Psoas muscle (tissue), 8 donors: ENCODE data around the gene ZCRB1. TPM values are rescaled to one million over a fixed set of nuclear protein-coding genes. Genes with fewer than 3 reads are reported as not detected.
"Not testable (repeated sequence)": the region's sequence is repeated elsewhere in the genome, so short reads cannot be mapped to it uniquely, and the experiment has no call there.

Experiments
- ATAC-seq, 4 donors: fragments of 200-7000 bp; cut with Tn5 transposase; one replicate each; pipeline ENCODE4 v1.9.1; 2020; ENCODE audit warnings: moderate library complexity in 3 of 4, mild to moderate bottlenecking in 2 of 4
- DNase-seq, 2 donors: peaks; one replicate each; pipeline ENCODE4 v3.0.0-alpha.2; 2020
- H3K27ac ChIP-seq: fragments of 200-600 bp; one replicate; pipeline ENCODE4 v1.8.0; 2022
- H3K27me3 ChIP-seq, 3 donors: fragments of 200-600 bp in 1 of 3; one replicate each; pipeline versions ENCODE4 v1.6.1 to v1.8.0; 2013 to 2022; ENCODE audit warnings: low read length in 2 of 3, mild to moderate bottlenecking in 2 of 3, moderate library complexity in 1 of 3; ENCODE audit not compliant: insufficient read depth in 3 of 3
- H3K36me3 ChIP-seq, 2 donors: fragments of 200-600 bp in 1 of 2; one replicate each; pipeline versions ENCODE4 v1.6.1 to v1.8.0; 2013 to 2022; ENCODE audit warnings: low read depth in 1 of 2, mild to moderate bottlenecking in 1 of 2, moderate library complexity in 1 of 2; ENCODE audit not compliant: insufficient read depth in 1 of 2
- H3K4me1 ChIP-seq: fragments of 200-600 bp; one replicate; pipeline ENCODE4 v1.8.0; 2022
- H3K4me3 ChIP-seq: fragments of 200-600 bp; one replicate; pipeline ENCODE4 v1.8.0; 2022; ENCODE audit warnings: mild to moderate bottlenecking
- H3K9me3 ChIP-seq: fragments of 200-600 bp; one replicate; pipeline ENCODE4 v1.8.0; 2022
- CTCF ChIP-seq: fragments of 200-600 bp; IDR thresholded peaks from one replicate; pipeline ENCODE4 v1.8.0; 2022; ENCODE audit warnings: antibody characterized with exemption
- WGBS, 3 donors: extraction: QIAGEN DNeasy Blood & Tissue Kit; methylation state at CpG; one replicate each; pipeline versions ENCODE4 v1.1.6 to v1.1.7; 2013; 5-methylcytosine and 5-hydroxymethylcytosine counted together
- intact Hi-C, 2 donors: fragments of 100-400 bp; cut with DNase I; formaldehyde crosslinking; loops; one replicate each; pipeline versions ENCODE4 v1.11.0 to v1.14.2; 2022
- polyA plus RNA-seq, 3 donors: library from polyadenylated mRNA; stranded (reverse); fragments of 200-250 nt; gene quantifications; one replicate each; pipeline ENCODE4 v1.2.3, GENCODE V29; 2013
- total RNA-seq, 4 donors: library from RNA; stranded (reverse); fragmentation: NEBNext Ultra II Directional in 2 of 4; extraction: Animal tissue kit (Norgen Biotek cat#: 25700) in 2 of 4; gene quantifications; one replicate each; pipeline versions ENCODE4 v1.2.1 to v1.2.4, GENCODE V29; 2021 to 2023
- donor health status: healthy with polysubstance abuse.
- donor health status: DM: no; HTN: no; CAD: no; lungs with moderate emphysema.
- donor health status: Bipolar disorder and iron deficiency.
- donor health status: healthy.
- donor health status: DM: yes; HTN: yes; CAD: no.
- donor health status: DM: no; HTN: no; CAD: no.
- donor health status: DM: no; HTN: no; CAD: no.
- donor health status: DM: yes; HTN: yes; CAD: no.

ZCRB1 gene
- total and polyA plus RNA-seq, 7 donors, result 22.1 to 66.4 (median 56.8) TPM

GRCh38 chr12:42360747-42361403 lies 35.0 kb upstream of the ZCRB1 start:
- ATAC-seq (no peak), DNase-seq (no peak)
- no peak overlapping the region for H3K4me3 ChIP-seq
- no peaks in the 10 kb centered on the region for H3K27me3 ChIP-seq
- H3K27ac ChIP-seq, result no peak overlapping the region
- no peaks in the 10 kb centered on the region for H3K4me1 ChIP-seq
- 89 to 98% (median 92%) methylated on average over 6 of the region's 6 CpGs for WGBS, 3 donors
- H3K9me3 ChIP-seq, result no peaks in the 10 kb centered on the region
- intact Hi-C loops, result no loop called here
- TF ChIP-seq CTCF, result no peak
- peaks cover 0 to 15% of the 10 kb centered on the region in 2 donors for H3K36me3 ChIP-seq

- DNase-seq (no peak), ATAC-seq (no peak)
- Histone ChIP-seq H3K36me3 (peaks cover 0 to 53% of the 10 kb centered on the region in 2 donors), H3K27me3 (no peaks in the 10 kb centered on the region), H3K4me1 (no peaks in the 10 kb centered on the region), H3K9me3 (no peaks in the 10 kb centered on the region), H3K27ac (no peak overlapping the region), H3K4me3 (no peak overlapping the region)
- intact Hi-C loops, result no loop called here
- TF ChIP-seq CTCF, result no peak
- WGBS, 3 donors, result 37 to 45% (median 41%) methylated on average over 2 of the region's 2 CpGs
Measured at GRCh38 chr12:42356344-42356743, 30.4 kb upstream of the ZCRB1 start.

- H3K4me3 ChIP-seq, H3K27me3 ChIP-seq, intact Hi-C loops, H3K27ac ChIP-seq, DNase-seq, ATAC-seq, H3K9me3 ChIP-seq: not testable (repeated sequence)
- WGBS, 3 donors, result 96 to 97% (median 97%) methylated on average over 19 to 34 of the region's 34 CpGs
- H3K4me1 ChIP-seq, result peaks cover 12% of the 10 kb centered on the region
- H3K36me3 ChIP-seq, result peaks cover 0 to 29% of the 10 kb centered on the region in 2 donors
Measured at GRCh38 chr12:42350021-42350407, 24.1 kb upstream of the ZCRB1 start.

- 87 to 93% (median 90%) methylated on average over 10 to 11 of the region's 16 CpGs for WGBS, 3 donors
- Histone ChIP-seq H3K4me1 (peaks cover 12% of the 10 kb centered on the region), H3K36me3 (peaks cover 0 to 25% of the 10 kb centered on the region in 2 donors)
- ATAC-seq, H3K27me3 ChIP-seq, H3K9me3 ChIP-seq, H3K4me3 ChIP-seq, intact Hi-C loops, DNase-seq, H3K27ac ChIP-seq: not testable (repeated sequence)
Measured at GRCh38 chr12:42349119-42350020, 23.5 kb upstream of the ZCRB1 start.

GRCh38 chr12:42346403-42347002 lies 20.6 kb upstream of the ZCRB1 start:
- intact Hi-C loops, result no loop called here

More at GRCh38 chr12:42346403-42347002, 20.6 kb upstream of the ZCRB1 start:
- Histone ChIP-seq H3K27me3 (no peaks in the 10 kb centered on the region), H3K9me3 (no peaks in the 10 kb centered on the region), H3K4me3 (no peak overlapping the region), H3K27ac (no peak overlapping the region), H3K36me3 (peaks cover 0 to under 1% of the 10 kb centered on the region in 2 donors), H3K4me1 (peaks cover 22% of the 10 kb centered on the region)
- TF ChIP-seq CTCF, result no peak
- DNase-seq (no peak), ATAC-seq (peak in 1 of 4 donors; percentile 27)
- WGBS, 3 donors, result 29 to 65% (median 39%) methylated on average over 1 of the region's 1 CpG
